Activated T-helper 2 cell treated with anti-CD3 and anti-CD28 coated beads, Interferon-gamma antibody, Interleukin-2, Interleukin-4, amounts not matched to agents 10 μg/mL and 5 μg/mL and 100 μg/mL, durations not matched to agents 14 hours and 24 hours and 36 hours (primary cell): Measurements from ENCODE around the gene SRP68. TPM values are rescaled to one million over a fixed set of nuclear protein-coding genes. Genes with fewer than 3 reads are reported as not detected.

Experiments
- DNase-seq: peaks from one replicate; pipeline ENCODE4 v3.0.0; 2021; ENCODE audit warnings: low spot score
- H3K27ac Mint-ChIP-seq: one replicate; pipeline ENCODE4 v1.8.0; 2021; ENCODE audit warnings: mixed read lengths
- H3K27me3 Mint-ChIP-seq: one replicate; pipeline ENCODE4 v1.8.0; 2021; ENCODE audit warnings: low read depth, mixed read lengths
- H3K36me3 Mint-ChIP-seq: one replicate; pipeline ENCODE4 v1.8.0; 2021; ENCODE audit warnings: low read depth, mixed read lengths
- H3K4me1 Mint-ChIP-seq: one replicate; pipeline ENCODE4 v1.8.0; 2021; ENCODE audit warnings: low read depth, mixed read lengths
- H3K4me3 Mint-ChIP-seq: one replicate; pipeline ENCODE4 v1.8.0; 2021; ENCODE audit warnings: low read depth, mild to moderate bottlenecking, moderate library complexity, mixed read lengths
- H3K9me3 Mint-ChIP-seq: one replicate; pipeline ENCODE4 v1.8.0; 2021; ENCODE audit warnings: mixed read lengths
- intact Hi-C: fragments of 100-400 bp; cut with micrococcal nuclease; formaldehyde crosslinking; loops from one replicate; pipeline ENCODE4 v1.15.1; 2023
- total RNA-seq: library from RNA; stranded (reverse); gene quantifications from 2 replicates; pipeline ENCODE4 v1.2.3, GENCODE V29; 2022

Gene SRP68
- total RNA-seq, 1 donor from 2014 or later: 188 TPM

- H3K36me3 Mint-ChIP-seq: peaks cover 13% of the 10 kb centered on the region
- DNase-seq: no peak
- peaks cover 15% of the 10 kb centered on the region for H3K4me1 Mint-ChIP-seq
- intact Hi-C loops: loop anchor here (2.0 kb wide), 1 partner anchor 18 kb away; the partner anchor contains the start of genes ACOX1 and TEN1
- H3K27me3 Mint-ChIP-seq: no peaks in the 10 kb centered on the region
- peak overlapping the region; percentile 57 for H3K4me3 Mint-ChIP-seq
- peak overlapping the region; percentile 89 for H3K27ac Mint-ChIP-seq
- no peaks in the 10 kb centered on the region for H3K9me3 Mint-ChIP-seq
These were observed 75.4 kb downstream of the SRP68 start for GRCh38 chr17:75996665-75997590.

DNA sequence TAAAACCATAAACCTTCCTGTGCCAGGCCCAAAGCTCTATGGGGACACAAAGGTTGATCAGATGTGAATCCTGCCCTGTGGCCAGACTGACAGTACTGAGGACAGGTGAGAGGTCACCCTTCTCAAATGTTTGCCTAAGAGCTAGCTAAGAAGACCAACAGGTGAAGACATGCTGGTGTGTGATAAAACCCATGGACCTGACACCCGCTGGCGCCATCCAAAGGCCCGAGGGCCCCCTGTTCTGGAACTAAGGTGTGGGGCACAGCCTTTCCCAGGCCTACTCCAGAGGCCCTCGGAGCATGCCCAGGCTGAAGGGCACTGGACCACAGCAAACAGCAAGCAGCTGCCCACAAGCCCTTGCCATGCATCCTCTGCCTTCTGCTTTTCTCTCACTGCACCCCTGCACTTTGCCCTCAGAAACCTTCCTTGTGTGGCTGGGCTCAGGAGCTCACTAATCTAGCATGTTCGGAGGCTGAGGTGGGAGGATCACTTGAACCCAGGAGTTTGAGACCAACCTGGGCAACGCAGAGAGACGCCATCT lies 76.9 kb downstream of the SRP68 start:
- DNase-seq: no peak
- intact Hi-C loops: no loop called here
- H3K4me3 Mint-ChIP-seq: no peak overlapping the region
- H3K4me1 Mint-ChIP-seq: peaks cover 15% of the 10 kb centered on the region
- peaks cover 16% of the 10 kb centered on the region for H3K36me3 Mint-ChIP-seq
- no peaks in the 10 kb centered on the region for H3K27me3 Mint-ChIP-seq
- no peaks in the 10 kb centered on the region for H3K9me3 Mint-ChIP-seq
- H3K27ac Mint-ChIP-seq: no peak overlapping the region

- H3K27ac Mint-ChIP-seq: peak overlapping the region; percentile 17
- H3K36me3 Mint-ChIP-seq: peaks cover 16% of the 10 kb centered on the region
- H3K9me3 Mint-ChIP-seq: no peaks in the 10 kb centered on the region
- intact Hi-C loops: no loop called here
- peaks cover 15% of the 10 kb centered on the region for H3K4me1 Mint-ChIP-seq
- no peak for DNase-seq
- H3K27me3 Mint-ChIP-seq: no peaks in the 10 kb centered on the region
- H3K4me3 Mint-ChIP-seq: no peak overlapping the region
These were observed 77.4 kb downstream of the SRP68 start for GRCh38 chr17:75994802-75995370.

DNA sequence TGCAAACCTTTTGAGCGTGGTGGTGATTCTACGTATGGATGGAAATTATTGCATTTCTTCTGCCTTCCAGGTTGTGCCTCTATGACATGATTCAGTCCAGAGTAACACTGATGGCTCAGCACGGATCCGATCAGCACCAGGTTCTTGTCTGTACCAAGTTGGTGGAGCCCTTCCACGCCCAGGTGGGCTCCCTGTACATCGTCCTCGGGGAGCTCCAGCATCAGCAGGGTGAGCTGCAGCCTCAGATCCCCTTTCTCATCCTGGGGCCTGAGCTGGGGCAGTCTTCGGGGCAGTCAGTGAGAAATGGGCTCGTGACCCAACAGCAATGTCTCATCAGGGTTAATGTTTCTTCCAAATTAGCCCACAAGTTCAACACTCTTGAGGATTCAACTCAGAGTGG lies 80.9 kb downstream of the SRP68 start:
- Mint-ChIP-seq H3K36me3 (peaks cover 16% of the 10 kb centered on the region), H3K9me3 (no peaks in the 10 kb centered on the region), H3K4me3 (no peak overlapping the region), H3K4me1 (peaks cover under 1% of the 10 kb centered on the region), H3K27me3 (no peaks in the 10 kb centered on the region), H3K27ac (no peak overlapping the region)
- no peak for DNase-seq
- intact Hi-C loops: no loop called here

Other genes starting within 250 kb of the SRP68 start
- 165 and 175 TPM in 2 replicates for gene UNC13D, start 228.1 kb downstream of the SRP68 start, total RNA-seq
- gene WBP2, start 217.2 kb downstream of the SRP68 start, total RNA-seq: 79.3 and 80.7 TPM in 2 replicates
- gene TRIM47, start 193.9 kb downstream of the SRP68 start, total RNA-seq: 22.5 and 24.5 TPM in 2 replicates
- gene TRIM65, start 175.6 kb downstream of the SRP68 start, total RNA-seq: 42.8 and 45.6 TPM in 2 replicates
- gene MRPL38, start 167.6 kb downstream of the SRP68 start, total RNA-seq: 127 and 139 TPM in 2 replicates
- 15.0 and 17.6 TPM in 2 replicates for gene FBF1, start 131.5 kb downstream of the SRP68 start, total RNA-seq
- gene ACOX1, start 93.4 kb downstream of the SRP68 start, total RNA-seq: 29.4 and 30.6 TPM in 2 replicates
- gene TEN1, start 93.3 kb downstream of the SRP68 start, total RNA-seq: 11.4 and 13.4 TPM in 2 replicates
- gene CDK3, start 71.7 kb downstream of the SRP68 start, total RNA-seq: 6.9 and 7.4 TPM in 2 replicates
- 0.02 TPM in 1 of 2 replicates, not detected in the other for gene EVPL, start 45.2 kb downstream of the SRP68 start, total RNA-seq
- gene GALR2, start 2.3 kb upstream of the SRP68 start, total RNA-seq: 10.7 and 14.5 TPM in 2 replicates
- gene ZACN, start 6.7 kb upstream of the SRP68 start, total RNA-seq: 10.3 and 14.1 TPM in 2 replicates
- gene EXOC7, start 31.3 kb upstream of the SRP68 start, total RNA-seq: 103 and 110 TPM in 2 replicates
- 0.11 TPM in 2 replicates for gene FOXJ1, start 68.7 kb upstream of the SRP68 start, total RNA-seq
- 34.3 and 34.9 TPM in 2 replicates for gene RNF157, start 168.0 kb upstream of the SRP68 start, total RNA-seq
- gene UBALD2, start 192.8 kb upstream of the SRP68 start, total RNA-seq: 204 and 212 TPM in 2 replicates
- 1.7 and 2.1 TPM in 2 replicates for gene QRICH2, start 235.8 kb upstream of the SRP68 start, total RNA-seq